DOHH2 (cell line): ENCODE data around the gene DDX51.

Experiments
- H3F3A ChIP-seq: fragments of 200-600 bp; sonication (generic), shearing (Covaris generic); 2 replicates; pipeline ENCODE4 v1.6.0; 2016; ENCODE audit warnings: antibody characterized with exemption, mild to moderate bottlenecking; ENCODE audit not compliant: control insufficient read depth, insufficient read depth
- H3K27ac ChIP-seq: fragments of 200-600 bp; sonication (generic); 2 replicates; pipeline ENCODE4 v1.5.1; 2014; ENCODE audit warnings: low read depth, mild to moderate bottlenecking, low read length, moderate library complexity
- H3K27me3 ChIP-seq: fragments of 200-600 bp; sonication (generic); 2 replicates; pipeline ENCODE4 v1.6.1; 2014; ENCODE audit warnings: mild to moderate bottlenecking, low read length, mixed read lengths; ENCODE audit not compliant: control insufficient read depth
- H3K36me3 ChIP-seq: fragments of 200-600 bp; sonication (generic); 2 replicates; pipeline ENCODE4 v1.6.1; 2014; ENCODE audit warnings: mild to moderate bottlenecking, low read length, moderate library complexity, mixed read lengths; ENCODE audit not compliant: control insufficient read depth
- H3K4me1 ChIP-seq: fragments of 200-600 bp; sonication (generic); 2 replicates; pipeline ENCODE4 v1.6.1; 2014; ENCODE audit warnings: mild to moderate bottlenecking, low read length, mixed read lengths; ENCODE audit not compliant: control insufficient read depth
- H3K4me2 ChIP-seq: fragments of 200-600 bp; sonication (generic); 2 replicates; pipeline ENCODE4 v1.6.0; 2014; ENCODE audit warnings: mild to moderate bottlenecking, low read length, moderate library complexity
- H3K4me3 ChIP-seq: fragments of 200-600 bp; sonication (generic); 2 replicates; pipeline ENCODE4 v1.5.1; 2014; ENCODE audit warnings: mild to moderate bottlenecking, low read length, mixed read lengths
- H3K79me2 ChIP-seq: fragments of 200-600 bp; sonication (generic); 2 replicates; pipeline ENCODE4 v1.6.1; 2014; ENCODE audit warnings: mild to moderate bottlenecking, low read length, mixed read lengths; ENCODE audit not compliant: control insufficient read depth
- H3K9me2 ChIP-seq: fragments of 200-600 bp; sonication (generic); replicated peaks from 2 replicates; pipeline ENCODE4 v1.6.1; 2014; ENCODE audit warnings: mild to moderate bottlenecking, low read length, mixed read lengths; ENCODE audit not compliant: control insufficient read depth
- H3K9me3 ChIP-seq: fragments of 200-600 bp; sonication (generic); 2 replicates; pipeline ENCODE4 v1.6.1; 2014; ENCODE audit warnings: antibody characterized with exemption, low read length, mixed read lengths; ENCODE audit not compliant: control insufficient read depth, insufficient read depth
- H4K20me1 ChIP-seq: fragments of 200-600 bp; sonication (generic); 2 replicates; pipeline ENCODE4 v1.6.0; 2014; ENCODE audit warnings: low read depth, mild to moderate bottlenecking, antibody characterized with exemption, low read length, moderate library complexity; ENCODE audit not compliant: control insufficient read depth, insufficient read depth
- EZH2phosphoT487 ChIP-seq: fragments of 200-600 bp; sonication (generic); IDR thresholded peaks from 2 replicates; pipeline ENCODE4 v1.6.1; 2017; ENCODE audit warnings: borderline replicate concordance, mild to moderate bottlenecking, antibody characterized with exemption, low read length, moderate library complexity, mixed read lengths
- TF ChIP-seq, protein P1 (sequence below): fragments of 200-600 bp; sonication (generic); IDR thresholded peaks from one replicate; pipeline ENCODE4 v1.5.1; 2014; ENCODE audit warnings: antibody characterized with exemption, mild to moderate bottlenecking, low read depth, low read length; ENCODE audit not compliant: poor library complexity, severe bottlenecking

DDX51 gene

DNA sequence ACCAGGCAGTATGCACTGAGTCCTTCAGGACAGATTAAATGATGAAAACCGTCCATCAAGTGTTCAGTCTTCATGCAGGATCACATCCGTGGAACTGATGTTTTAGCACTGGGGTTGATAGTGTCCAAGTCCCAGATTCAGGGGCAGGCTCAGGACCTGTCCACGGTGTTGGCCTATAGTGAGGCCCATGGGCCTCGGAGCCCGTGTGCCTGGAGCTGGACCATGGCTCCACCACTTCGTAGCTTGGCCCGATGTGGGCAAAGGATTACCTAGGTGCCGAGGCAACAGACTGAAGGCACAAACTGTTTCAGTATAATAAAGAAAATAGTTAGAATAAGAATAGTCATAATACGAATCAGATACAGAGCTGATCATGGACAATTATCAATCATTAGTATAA, 41.8 kb downstream of the DDX51 start:
- Histone ChIP-seq H3K36me3 (peaks cover 20% of the 10 kb centered on the region), H3K4me2 (no peak overlapping the region), H3K79me2 (peaks cover 19% of the 10 kb centered on the region), H4K20me1 (no peaks in the 10 kb centered on the region), H3K9me2 (no peaks in the 10 kb centered on the region), H3K9me3 (no peaks in the 10 kb centered on the region), H3K27ac (no peak overlapping the region), H3K27me3 (no peaks in the 10 kb centered on the region), H3K4me3 (no peak overlapping the region), H3K4me1 (no peaks in the 10 kb centered on the region), H3F3A (no peaks in the 10 kb centered on the region)
- no peak for TF ChIP-seq EZH2phosphoT487
- TF ChIP-seq, protein P1, sequence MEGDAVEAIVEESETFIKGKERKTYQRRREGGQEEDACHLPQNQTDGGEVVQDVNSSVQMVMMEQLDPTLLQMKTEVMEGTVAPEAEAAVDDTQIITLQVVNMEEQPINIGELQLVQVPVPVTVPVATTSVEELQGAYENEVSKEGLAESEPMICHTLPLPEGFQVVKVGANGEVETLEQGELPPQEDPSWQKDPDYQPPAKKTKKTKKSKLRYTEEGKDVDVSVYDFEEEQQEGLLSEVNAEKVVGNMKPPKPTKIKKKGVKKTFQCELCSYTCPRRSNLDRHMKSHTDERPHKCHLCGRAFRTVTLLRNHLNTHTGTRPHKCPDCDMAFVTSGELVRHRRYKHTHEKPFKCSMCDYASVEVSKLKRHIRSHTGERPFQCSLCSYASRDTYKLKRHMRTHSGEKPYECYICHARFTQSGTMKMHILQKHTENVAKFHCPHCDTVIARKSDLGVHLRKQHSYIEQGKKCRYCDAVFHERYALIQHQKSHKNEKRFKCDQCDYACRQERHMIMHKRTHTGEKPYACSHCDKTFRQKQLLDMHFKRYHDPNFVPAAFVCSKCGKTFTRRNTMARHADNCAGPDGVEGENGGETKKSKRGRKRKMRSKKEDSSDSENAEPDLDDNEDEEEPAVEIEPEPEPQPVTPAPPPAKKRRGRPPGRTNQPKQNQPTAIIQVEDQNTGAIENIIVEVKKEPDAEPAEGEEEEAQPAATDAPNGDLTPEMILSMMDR: no peak

DNA sequence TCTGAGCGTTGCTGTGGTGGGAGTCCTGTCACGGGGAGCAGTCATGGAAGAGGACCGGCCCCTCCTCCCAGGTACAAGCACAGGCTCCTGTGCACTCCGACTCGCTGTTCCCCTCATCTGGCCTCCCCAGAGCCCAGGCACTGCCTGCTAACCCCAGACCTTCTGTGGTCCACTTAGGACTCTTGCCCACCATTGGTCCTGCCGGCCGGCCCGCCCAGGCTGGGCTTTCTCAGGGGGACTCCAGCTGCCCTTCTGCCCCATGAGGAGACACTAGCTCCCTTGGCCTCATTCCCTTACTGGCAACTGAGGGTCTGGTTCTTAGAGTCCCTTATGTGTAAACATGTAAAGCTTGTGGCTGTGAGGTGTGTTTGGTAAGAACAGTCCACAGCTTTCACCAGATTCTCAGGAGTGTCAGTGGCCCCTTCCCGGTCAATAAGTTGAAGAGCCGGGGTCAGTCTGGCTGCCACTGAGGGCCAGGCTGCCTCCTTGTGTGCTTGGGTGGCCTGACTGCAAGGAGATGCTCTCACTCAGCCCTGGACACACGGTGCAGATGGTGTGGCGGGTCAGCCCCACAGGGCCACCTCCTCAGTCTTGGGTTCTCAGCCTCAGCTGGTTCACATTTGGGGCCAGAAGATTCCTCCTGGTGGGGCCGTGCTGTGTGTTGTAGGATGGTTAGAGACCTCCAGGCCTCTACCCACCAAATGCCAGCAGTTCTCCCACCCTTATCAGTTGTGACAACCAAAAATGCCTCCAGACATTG, 43.6 kb downstream of the DDX51 start:
- Histone ChIP-seq H3K4me1 (no peaks in the 10 kb centered on the region), H3K27ac (no peak overlapping the region), H3K9me3 (no peaks in the 10 kb centered on the region), H4K20me1 (no peaks in the 10 kb centered on the region), H3K4me2 (no peak overlapping the region), H3F3A (no peaks in the 10 kb centered on the region), H3K9me2 (no peaks in the 10 kb centered on the region), H3K79me2 (peaks cover 29% of the 10 kb centered on the region), H3K27me3 (no peaks in the 10 kb centered on the region), H3K36me3 (peaks cover 26% of the 10 kb centered on the region), H3K4me3 (no peak overlapping the region)
- TF ChIP-seq, protein P1: no peak
- no peak for TF ChIP-seq EZH2phosphoT487

DNA sequence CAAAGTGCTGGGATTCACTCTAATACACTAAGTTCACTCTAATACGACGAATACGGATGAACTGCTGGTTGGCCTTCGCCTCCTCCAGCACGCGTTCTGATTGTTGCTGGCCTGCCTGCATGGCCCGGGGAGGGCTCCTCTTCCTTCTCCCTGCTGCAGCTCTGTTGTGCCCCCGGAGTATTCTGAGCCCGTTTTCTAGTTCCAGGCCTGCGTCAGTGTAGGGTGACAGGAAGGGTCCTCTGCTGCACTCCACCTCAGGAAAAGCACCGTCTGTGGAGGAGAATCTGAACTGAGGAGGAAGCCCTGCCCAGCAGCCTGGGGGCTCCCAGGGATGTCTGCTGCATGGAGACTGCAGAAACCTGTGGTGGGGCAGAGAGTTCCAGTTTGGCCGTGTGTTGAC, 44.4 kb downstream of the DDX51 start:
- H3K27ac ChIP-seq: no peak overlapping the region
- H3F3A ChIP-seq: no peaks in the 10 kb centered on the region
- no peaks in the 10 kb centered on the region for H3K9me3 ChIP-seq
- H3K27me3 ChIP-seq: no peaks in the 10 kb centered on the region
- no peak for TF ChIP-seq EZH2phosphoT487
- TF ChIP-seq, protein P1: no peak
- H3K9me2 ChIP-seq: no peaks in the 10 kb centered on the region
- H3K36me3 ChIP-seq: peaks cover 21% of the 10 kb centered on the region
- no peaks in the 10 kb centered on the region for H4K20me1 ChIP-seq
- H3K79me2 ChIP-seq: peaks cover 28% of the 10 kb centered on the region
- H3K4me1 ChIP-seq: no peaks in the 10 kb centered on the region
- H3K4me2 ChIP-seq: no peak overlapping the region
- no peak overlapping the region for H3K4me3 ChIP-seq
